Mucosa of rectum (tissue), 2 donors: Measurements from ENCODE around the gene UFD1.

Experiments
- H3K27ac ChIP-seq, 2 donors: one replicate each; pipeline ENCODE4 v1.7.0; 2013; ENCODE audit warnings: inconsistent platforms in 2 of 2, low read depth in 2 of 2, low read length in 2 of 2
- H3K27me3 ChIP-seq, 2 donors: one replicate each; pipeline ENCODE4 v1.7.0; 2013; ENCODE audit warnings: low read length in 2 of 2; ENCODE audit not compliant: control insufficient read depth in 2 of 2, insufficient read depth in 2 of 2
- H3K36me3 ChIP-seq, 2 donors: one replicate each; pipeline ENCODE4 v1.7.0; 2013; ENCODE audit warnings: low read length in 2 of 2; ENCODE audit not compliant: control insufficient read depth in 2 of 2, insufficient read depth in 2 of 2
- H3K4me1 ChIP-seq, 2 donors: one replicate each; pipeline ENCODE4 v1.7.0; 2013; ENCODE audit warnings: low read length in 2 of 2, mild to moderate bottlenecking in 1 of 2; ENCODE audit not compliant: control insufficient read depth in 2 of 2, insufficient read depth in 2 of 2
- H3K4me3 ChIP-seq, 2 donors: one replicate each; pipeline ENCODE4 v1.7.0; 2013; ENCODE audit warnings: low read length in 2 of 2
- H3K9ac ChIP-seq, 2 donors: one replicate each; pipeline ENCODE4 v1.7.0; 2013; ENCODE audit warnings: low read length in 2 of 2, low read depth in 1 of 2, mild to moderate bottlenecking in 1 of 2
- H3K9me3 ChIP-seq, 2 donors: one replicate each; pipeline ENCODE4 v1.7.0; 2013; ENCODE audit warnings: low read length in 2 of 2; ENCODE audit not compliant: control insufficient read depth in 2 of 2
- donor health status: healthy.
- donor health status: Normal muscosa, but diverticular disease.

UFD1 gene

DNA sequence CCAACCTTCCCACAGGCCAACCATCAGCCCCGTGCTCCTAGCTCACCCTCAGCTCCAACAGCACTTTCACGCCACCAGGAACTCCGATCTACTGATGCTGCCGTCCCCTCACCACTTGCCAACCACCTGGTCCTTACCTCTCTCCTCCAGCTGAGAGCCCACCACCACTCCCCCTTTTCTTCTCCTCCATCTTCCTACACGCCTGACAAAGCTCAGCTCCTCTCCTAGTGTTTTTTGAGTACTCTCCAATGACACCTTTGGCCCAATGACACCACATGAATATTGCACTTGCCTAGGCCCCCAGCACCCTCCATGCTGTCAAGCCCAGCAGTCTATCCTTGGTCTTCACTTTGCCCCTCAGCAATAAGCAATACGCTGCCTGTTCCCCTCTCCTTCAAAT is 78.1 kb downstream of the UFD1 start:
- H3K4me1 ChIP-seq = no peaks in the 10 kb centered on the region
- H3K9me3 ChIP-seq = no peaks in the 10 kb centered on the region
- H3K36me3 ChIP-seq = peaks cover 53 to 56% of the 10 kb centered on the region in 2 donors
- H3K9ac ChIP-seq = no peak overlapping the region
- H3K4me3 ChIP-seq = no peak overlapping the region
- H3K27ac ChIP-seq = no peak overlapping the region
- H3K27me3 ChIP-seq = no peaks in the 10 kb centered on the region
